Measurements from ENCODE around the gene DZANK1. TPM values are rescaled to one million over a fixed set of nuclear protein-coding genes. Genes with fewer than 3 reads are reported as not detected.

The DZANK1 gene
- total RNA-seq, 1 donor from 2014 or later: 8.3 TPM

GRCh38 chr20:18414140-18414539, 52.7 kb downstream of the DZANK1 start:
- Mint-ChIP-seq H3K36me3 (no peaks in the 10 kb centered on the region), H3K9me3 (no peaks in the 10 kb centered on the region), H3K4me3 (no peak overlapping the region), H3K4me1 (peaks cover 8% of the 10 kb centered on the region), H3K27me3 (ENCODE audit: insufficient read depth, low read depth) (peaks cover 2% of the 10 kb centered on the region), H3K27ac (no peak overlapping the region)
- H3F3A ChIP-seq (ENCODE audit: low read depth): peaks cover 14% of the 10 kb centered on the region
- H3K27me3 ChIP-seq: no peaks in the 10 kb centered on the region
- no peaks in the 10 kb centered on the region for H3K9me3 ChIP-seq (ENCODE audit: low read depth)
- DNase-seq (ENCODE audit: low spot score): no peak
- H2AFZ ChIP-seq (replicated peaks): no peak overlapping the region
- no peak overlapping the region for H3K4me2 ChIP-seq
- no peak overlapping the region for H3K27ac ChIP-seq
- no peaks in the 10 kb centered on the region for H3K36me3 ChIP-seq
- no peaks in the 10 kb centered on the region for H3K79me2 ChIP-seq (ENCODE audit: low read depth)
- no peak for TF ChIP-seq EZH2 (IDR thresholded peaks at IDR 0.05)
- TF ChIP-seq, protein P1, sequence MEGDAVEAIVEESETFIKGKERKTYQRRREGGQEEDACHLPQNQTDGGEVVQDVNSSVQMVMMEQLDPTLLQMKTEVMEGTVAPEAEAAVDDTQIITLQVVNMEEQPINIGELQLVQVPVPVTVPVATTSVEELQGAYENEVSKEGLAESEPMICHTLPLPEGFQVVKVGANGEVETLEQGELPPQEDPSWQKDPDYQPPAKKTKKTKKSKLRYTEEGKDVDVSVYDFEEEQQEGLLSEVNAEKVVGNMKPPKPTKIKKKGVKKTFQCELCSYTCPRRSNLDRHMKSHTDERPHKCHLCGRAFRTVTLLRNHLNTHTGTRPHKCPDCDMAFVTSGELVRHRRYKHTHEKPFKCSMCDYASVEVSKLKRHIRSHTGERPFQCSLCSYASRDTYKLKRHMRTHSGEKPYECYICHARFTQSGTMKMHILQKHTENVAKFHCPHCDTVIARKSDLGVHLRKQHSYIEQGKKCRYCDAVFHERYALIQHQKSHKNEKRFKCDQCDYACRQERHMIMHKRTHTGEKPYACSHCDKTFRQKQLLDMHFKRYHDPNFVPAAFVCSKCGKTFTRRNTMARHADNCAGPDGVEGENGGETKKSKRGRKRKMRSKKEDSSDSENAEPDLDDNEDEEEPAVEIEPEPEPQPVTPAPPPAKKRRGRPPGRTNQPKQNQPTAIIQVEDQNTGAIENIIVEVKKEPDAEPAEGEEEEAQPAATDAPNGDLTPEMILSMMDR (IDR thresholded peaks at IDR 0.05): no peak
- TF ChIP-seq EZH2phosphoT487 (IDR thresholded peaks at IDR 0.05): no peak
- H3K9ac ChIP-seq: no peak overlapping the region
- no peak overlapping the region for H3K4me3 ChIP-seq
- peaks cover 20% of the 10 kb centered on the region for H3K4me1 ChIP-seq
- H4K20me1 ChIP-seq (ENCODE audit: low read depth): no peaks in the 10 kb centered on the region

DNA sequence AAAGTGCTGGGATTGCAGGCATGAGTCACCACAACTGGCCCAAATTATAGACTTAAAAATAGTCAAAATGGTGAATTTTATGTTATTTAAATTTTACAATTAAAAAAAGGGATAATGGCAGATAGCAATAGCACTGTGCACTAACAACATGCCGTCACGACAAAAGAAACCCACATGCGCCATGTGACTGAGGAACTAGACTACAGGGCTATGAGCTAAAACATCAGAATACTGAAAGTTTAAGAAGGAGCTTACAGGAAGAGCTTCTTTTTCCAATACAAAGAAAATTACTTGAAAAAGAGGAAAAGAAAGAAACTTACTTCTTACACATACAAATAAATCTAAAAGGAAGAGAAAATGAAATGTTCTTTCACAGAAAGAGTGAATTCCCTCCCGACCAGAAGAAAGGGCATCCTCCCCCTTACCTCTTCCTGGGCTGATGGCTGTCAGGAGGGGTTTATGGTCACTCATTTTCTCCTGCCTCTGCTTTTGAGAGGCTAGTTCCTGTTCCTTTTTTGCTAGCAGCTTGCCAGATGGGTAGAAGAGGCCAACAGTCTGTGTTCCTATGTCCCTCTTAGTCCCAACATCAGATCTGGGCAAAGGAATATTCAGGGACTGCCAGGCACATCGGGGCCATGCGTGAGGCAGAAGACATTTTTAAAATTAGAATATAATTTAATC, 54.5 kb downstream of the DZANK1 start:
- TF ChIP-seq EZH2 (IDR thresholded peaks at IDR 0.05): no peak
- TF ChIP-seq, protein P1 (IDR thresholded peaks at IDR 0.05): no peak
- no peak for TF ChIP-seq EZH2phosphoT487 (IDR thresholded peaks at IDR 0.05)
- no peaks in the 10 kb centered on the region for H3K9me3 ChIP-seq (ENCODE audit: low read depth)
- Mint-ChIP-seq H3K27me3 (ENCODE audit: insufficient read depth, low read depth) (no peaks in the 10 kb centered on the region), H3K9me3 (no peaks in the 10 kb centered on the region), H3K4me1 (peaks cover 8% of the 10 kb centered on the region), H3K4me3 (no peak overlapping the region), H3K27ac (no peak overlapping the region), H3K36me3 (peaks cover 1% of the 10 kb centered on the region)
- no peak overlapping the region for H3K4me2 ChIP-seq
- no peaks in the 10 kb centered on the region for H3K79me2 ChIP-seq (ENCODE audit: low read depth)
- peaks cover 20% of the 10 kb centered on the region for H3K4me1 ChIP-seq
- H3F3A ChIP-seq (ENCODE audit: low read depth): peaks cover 14% of the 10 kb centered on the region
- peak overlapping the region; percentile 25 for H3K27ac ChIP-seq
- no peak overlapping the region for H2AFZ ChIP-seq (replicated peaks)
- no peak for DNase-seq (ENCODE audit: low spot score)
- H3K27me3 ChIP-seq: no peaks in the 10 kb centered on the region
- H4K20me1 ChIP-seq (ENCODE audit: low read depth): no peaks in the 10 kb centered on the region
- H3K4me3 ChIP-seq: no peak overlapping the region
- H3K36me3 ChIP-seq: no peaks in the 10 kb centered on the region
- no peak overlapping the region for H3K9ac ChIP-seq

DNA sequence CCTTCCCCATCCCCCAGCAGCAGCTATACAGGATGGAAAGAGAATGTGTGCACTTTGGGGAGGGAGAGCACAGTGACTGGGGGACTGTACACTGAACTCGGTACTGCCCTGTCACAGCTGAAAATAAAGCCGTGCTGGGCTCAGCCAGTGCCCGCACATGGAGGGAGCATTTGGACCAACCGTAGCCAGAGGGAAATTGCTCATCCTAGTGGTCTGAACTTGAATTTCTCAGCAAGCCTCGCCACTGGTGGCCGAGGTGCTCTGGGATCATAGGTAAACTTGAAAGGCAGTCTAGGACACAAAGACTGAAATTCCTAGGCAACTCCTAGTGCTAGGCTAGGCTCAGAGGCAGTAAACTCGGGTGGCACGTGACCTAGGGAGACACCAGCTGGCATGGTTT, 61.0 kb downstream of the DZANK1 start:
- no peaks in the 10 kb centered on the region for H4K20me1 ChIP-seq (ENCODE audit: low read depth)
- no peaks in the 10 kb centered on the region for H3K4me1 ChIP-seq
- no peaks in the 10 kb centered on the region for H3K27me3 ChIP-seq
- Mint-ChIP-seq H3K27ac (no peak overlapping the region), H3K27me3 (ENCODE audit: insufficient read depth, low read depth) (no peaks in the 10 kb centered on the region), H3K36me3 (peaks cover 33% of the 10 kb centered on the region), H3K4me3 (no peak overlapping the region), H3K9me3 (peaks cover 4% of the 10 kb centered on the region), H3K4me1 (no peaks in the 10 kb centered on the region)
- no peaks in the 10 kb centered on the region for H3K9me3 ChIP-seq (ENCODE audit: low read depth)
- no peak overlapping the region for H3K4me2 ChIP-seq
- H3K9ac ChIP-seq: no peak overlapping the region
- no peak overlapping the region for H3K4me3 ChIP-seq
- TF ChIP-seq EZH2 (IDR thresholded peaks at IDR 0.05): no peak
- TF ChIP-seq, protein P1 (IDR thresholded peaks at IDR 0.05): no peak
- TF ChIP-seq EZH2phosphoT487 (IDR thresholded peaks at IDR 0.05): no peak
- no peaks in the 10 kb centered on the region for H3K79me2 ChIP-seq (ENCODE audit: low read depth)
- DNase-seq (ENCODE audit: low spot score): no peak
- H2AFZ ChIP-seq (replicated peaks): no peak overlapping the region
- no peaks in the 10 kb centered on the region for H3K36me3 ChIP-seq
- no peak overlapping the region for H3K27ac ChIP-seq
- no peaks in the 10 kb centered on the region for H3F3A ChIP-seq (ENCODE audit: low read depth)
